ENCODE measurements around the gene AFF1.

DNA sequence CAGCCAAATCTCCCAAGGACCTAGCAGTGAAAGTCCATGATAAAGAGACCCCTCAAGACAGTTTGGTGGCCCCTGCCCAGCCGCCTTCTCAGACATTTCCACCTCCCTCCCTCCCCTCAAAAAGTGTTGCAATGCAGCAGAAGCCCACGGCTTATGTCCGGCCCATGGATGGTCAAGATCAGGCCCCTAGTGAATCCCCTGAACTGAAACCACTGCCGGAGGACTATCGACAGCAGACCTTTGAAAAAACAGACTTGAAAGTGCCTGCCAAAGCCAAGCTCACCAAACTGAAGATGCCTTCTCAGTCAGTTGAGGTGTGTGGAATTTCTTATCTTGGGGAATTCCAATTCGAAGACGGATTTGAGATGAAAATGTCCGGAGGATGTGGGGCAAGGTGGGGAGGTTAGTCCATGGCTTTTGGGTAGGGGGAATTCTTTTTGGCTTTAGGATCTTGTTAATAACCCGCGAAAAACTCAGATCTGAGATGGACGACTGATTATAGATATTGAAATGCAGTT is 112.5 kb downstream of the AFF1 start:
- TF ChIP-seq POLR2A (IDR thresholded peaks at IDR 0.05; ENCODE audit: low read depth, low read length) (no peak), POLR2AphosphoS5 (IDR thresholded peaks at IDR 0.05; ENCODE audit: low read depth, low read length) (no peak), TAF1 (IDR thresholded peaks at IDR 0.05; ENCODE audit: borderline replicate concordance, low read depth, low read length) (no peak)

Measured in GM12892 (cell line).